HG03196 (cell line): ENCODE measurements around the gene MYH7B.

ENCODE experiments used
- ATAC-seq: cut with Tn5 transposase; IDR thresholded peaks from one replicate; pipeline ENCODE4 v1.9.1; 2021; ENCODE audit not compliant: unreplicated experiment

Gene MYH7B

DNA sequence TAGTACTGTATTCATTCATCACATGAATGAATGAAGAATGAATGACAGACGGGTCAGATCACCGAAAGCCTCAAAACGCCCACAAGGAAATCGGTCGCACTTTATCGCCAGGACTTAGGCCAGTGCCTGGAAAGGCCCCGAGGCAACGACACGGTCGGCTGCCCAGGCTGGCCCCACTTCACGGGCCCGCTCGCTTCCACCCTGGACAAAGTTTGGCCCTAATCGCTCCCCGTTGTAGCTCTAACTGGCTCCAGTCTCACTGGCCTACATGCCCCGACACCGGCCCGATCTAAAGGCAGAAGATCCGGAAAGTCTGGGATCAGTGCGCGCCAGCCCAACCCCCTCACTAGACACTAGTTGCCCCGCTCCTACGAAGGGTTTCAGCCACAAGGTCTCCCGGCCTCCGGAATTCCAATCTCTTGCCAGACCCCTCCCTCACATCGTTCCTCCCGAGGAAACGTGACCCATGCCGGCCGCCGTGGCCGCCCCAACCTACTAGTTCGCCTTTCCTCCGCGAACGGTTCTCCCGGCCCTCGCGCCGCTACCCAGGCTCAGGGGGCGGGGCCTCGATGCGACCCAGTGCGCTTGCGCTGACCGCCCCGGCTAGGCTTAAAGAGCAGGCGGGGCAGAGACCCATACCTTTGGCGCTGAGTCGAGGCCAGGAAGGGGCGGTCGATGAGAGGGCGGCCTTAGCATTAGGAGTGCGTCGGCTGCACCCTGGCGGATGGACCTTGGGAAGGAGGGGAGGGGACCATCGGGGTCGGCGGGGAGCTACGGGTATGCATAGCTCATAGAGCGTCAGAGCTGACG lies at the start of gene MYH7B, which contains the start of gene GSS:
Gene MYH7B (plus strand): TSS at position 638 of the 810 bp plus-strand sequence. CDS start 22,138 bp downstream, outside the sequence.
Gene GSS (minus strand): TSS at position 576 of the 810 bp plus-strand sequence. CDS start 3,954 bp downstream, outside the sequence.
- peak; percentile 84 for ATAC-seq

DNA sequence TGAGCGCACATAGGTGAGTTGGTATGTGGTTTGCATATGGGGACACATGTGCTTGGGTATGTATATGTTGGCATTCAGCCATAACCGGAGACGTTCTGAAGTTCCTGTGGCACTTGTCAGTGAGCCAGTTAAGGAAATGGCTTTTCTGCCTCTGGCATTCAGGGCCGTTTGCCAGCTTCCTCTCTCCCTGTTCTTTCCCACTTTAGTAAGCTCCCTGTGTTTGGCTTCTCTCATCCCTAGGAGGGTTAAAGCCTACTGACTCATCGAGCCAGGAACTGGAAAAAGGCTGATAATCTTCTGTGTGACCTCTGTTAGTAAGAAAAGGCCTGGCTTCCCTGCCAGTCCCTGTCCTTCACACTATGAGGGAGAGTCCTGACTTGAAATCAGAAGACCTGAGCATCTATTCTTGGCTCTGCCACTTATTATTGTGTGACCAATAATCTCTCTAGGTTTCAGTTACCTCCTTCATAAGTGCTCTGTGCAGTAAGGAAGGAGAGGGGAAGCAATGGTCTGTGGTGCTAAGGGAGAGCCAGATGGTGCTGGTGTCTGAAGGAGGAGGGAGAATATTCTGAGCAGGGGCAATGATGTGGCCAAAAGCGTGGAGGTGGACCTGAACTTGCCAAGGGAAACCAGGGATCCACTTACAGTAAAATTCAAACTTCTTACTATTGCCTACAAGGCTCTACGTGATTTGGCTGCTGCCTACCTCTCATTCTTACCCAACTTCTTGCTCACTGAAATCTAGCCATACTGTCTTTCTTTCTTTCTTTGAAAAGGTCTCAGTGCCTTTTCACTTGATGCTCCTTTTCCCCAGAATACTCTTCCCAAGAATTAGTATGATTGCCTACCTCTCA lies 47.8 kb upstream of the MYH7B start:
- ATAC-seq, result no peak

DNA sequence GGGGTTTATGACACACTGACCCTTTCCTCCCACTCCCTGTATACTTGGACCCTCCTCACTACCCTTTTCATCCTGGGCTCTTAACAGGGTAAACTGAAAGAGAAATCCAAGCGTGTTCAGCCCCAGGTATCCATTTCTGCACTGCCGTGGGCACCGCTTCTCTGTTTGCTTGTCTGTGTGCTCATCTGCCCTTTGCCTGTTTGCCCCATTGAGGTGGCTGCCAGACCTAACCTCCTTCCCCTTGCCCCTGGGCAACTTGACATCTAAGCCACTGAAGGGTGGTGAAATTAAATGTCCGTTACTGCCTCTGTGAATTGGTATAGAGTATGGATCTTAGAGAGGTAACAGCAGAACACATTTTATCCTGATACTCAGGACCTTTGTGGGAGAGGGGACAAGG lies 40.5 kb upstream of the MYH7B start:
- ATAC-seq, result no peak

DNA sequence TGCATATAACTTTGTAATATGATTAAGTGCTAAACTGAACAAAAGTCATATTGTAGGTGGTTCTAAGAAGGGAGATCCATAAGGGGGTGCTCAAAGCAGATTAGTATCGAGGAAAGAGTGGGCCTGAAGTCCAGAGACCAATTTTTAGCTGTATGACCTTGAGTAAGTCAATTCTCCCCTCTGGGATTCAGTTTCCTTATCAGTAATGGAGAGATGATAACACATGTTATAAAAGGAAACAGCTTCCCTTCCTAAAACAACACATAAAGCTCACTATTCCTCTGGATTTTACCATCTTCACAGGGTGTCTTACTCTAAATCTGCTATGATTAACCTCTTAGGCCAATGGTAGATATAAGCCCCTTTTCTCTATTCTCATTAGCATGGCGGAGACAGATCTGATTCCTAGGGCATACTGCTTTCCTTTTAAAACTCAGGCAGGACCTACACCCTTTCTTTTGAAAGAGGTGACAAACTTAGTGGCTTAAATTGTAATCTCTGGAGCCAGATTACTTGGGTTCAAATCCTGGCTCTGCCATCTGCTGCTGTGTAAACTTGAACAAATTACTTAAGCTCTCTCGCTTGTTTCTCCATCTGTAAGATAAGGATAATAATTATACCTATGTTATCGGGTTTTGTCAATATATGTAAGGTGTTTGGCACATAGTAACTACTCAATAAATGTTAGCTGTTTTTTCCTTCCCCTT lies 39.8 kb upstream of the MYH7B start:
- no peak for ATAC-seq

DNA sequence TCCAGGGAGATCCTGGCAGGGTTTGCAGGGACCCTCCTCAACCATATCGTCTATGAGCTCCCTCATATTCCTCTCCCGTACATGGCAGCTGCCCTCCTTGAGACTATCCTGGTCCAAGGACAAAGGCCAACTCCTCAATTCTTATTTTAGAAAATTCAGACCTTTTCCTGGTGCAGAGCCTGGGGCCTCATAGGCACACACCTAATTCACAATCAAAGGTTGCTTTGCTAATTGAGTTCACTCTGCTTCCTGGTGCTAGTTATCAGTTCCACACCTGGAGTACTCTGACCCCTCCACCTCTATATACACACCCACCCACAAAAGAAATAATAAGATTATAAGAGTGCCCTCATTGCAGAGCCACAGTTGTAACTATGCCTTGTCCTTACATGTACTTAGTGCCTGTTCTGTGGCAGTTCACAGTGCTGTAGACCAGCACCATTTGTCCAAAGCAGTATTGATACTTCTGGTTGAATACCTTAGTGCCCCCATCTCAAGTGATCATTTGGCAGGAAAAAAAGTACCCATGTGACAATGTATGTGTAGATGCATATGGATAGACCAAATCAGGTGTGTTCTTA lies 38.8 kb upstream of the MYH7B start:
- ATAC-seq, result no peak

DNA sequence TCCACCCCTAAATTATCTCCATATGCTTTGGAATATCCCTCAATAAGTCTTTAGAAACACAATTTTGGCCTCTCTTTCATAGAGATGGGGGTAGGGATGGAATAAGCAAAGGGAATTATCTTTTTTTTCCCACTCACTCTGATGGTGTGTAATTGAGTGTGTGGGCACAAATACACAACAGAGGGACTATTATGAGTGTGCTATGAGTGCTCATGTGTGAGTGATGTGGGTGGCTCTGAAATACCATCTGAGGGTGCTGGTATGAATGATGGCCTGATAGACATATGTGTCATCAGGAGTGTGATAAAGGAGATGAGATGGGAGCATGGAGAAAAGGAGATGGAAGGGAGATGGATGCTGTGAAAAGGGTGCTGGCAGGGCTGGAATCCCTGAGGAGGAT lies 35.6 kb upstream of the MYH7B start:
- ATAC-seq, result no peak

DNA sequence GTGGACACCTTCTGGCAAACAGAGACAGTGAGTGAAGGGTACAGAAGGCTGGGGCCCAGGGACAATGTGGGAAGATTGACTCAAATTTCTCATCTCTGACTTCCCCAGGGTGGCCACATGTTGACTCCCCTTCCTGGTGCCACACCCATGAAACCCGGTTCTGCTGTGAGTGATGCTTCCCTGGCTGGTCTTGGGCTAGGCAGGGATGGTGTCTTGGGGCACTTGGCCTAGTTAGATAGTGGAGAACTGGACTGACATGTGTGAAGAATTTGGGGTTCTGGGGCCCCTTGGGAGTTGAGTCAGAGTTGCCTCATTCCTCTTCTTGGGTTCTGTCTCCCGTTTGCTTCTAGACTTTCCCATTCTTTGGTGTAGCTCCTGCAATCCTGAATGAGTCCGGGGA lies 34.2 kb upstream of the MYH7B start:
- no peak for ATAC-seq

DNA sequence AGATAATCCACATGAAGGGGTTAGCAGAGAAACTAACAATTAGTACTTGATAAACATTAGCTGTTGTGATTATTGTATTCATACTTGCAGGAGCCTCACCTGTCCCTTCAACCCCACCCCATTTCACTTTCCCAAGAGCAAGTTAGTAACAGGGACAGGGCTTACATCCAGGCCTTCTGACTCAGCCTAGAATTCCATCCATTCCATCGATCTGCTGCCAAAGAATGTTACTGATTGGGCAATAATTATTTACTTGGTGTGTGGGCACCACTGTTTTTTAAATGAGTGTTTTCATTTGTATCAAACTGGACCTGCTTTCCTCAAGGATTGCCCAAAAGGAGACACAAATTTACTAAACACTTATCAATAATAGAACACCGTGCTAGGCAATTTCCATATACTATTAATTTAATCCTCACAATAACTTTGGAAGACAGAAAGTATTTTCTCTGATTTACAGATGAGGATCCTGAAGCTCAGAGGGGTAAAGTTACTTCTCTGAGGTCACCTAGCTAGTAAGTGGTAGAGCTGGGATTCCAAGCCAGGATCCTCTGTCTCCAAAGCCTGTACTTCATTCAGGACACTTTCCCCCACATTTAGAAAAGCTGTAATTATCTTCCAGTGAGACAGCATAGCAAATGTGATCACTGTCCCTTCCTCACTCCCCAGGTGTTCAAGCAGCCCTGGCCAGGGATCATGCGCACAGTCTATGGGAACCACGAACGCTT lies 32.9 kb upstream of the MYH7B start:
- no peak for ATAC-seq

DNA sequence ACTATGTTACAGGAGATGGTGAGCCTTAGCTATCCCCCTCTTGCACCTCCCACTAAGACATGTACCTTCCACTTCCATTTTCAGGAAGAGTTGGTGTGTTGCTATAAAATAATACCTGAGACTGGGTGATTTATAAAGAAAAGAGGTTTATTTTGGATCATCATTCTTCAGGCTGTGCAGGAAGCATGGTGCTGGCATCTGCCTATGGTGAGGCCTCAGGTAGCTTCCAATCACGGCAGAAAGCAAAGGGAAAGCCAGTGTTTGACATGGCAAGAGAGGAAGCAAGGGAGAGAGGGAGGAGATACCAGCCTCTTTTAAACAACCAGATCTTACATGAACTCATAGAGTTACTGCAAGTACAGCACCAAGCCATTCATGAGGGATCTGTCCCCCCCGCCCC lies 32.3 kb upstream of the MYH7B start:
- ATAC-seq, result no peak

DNA sequence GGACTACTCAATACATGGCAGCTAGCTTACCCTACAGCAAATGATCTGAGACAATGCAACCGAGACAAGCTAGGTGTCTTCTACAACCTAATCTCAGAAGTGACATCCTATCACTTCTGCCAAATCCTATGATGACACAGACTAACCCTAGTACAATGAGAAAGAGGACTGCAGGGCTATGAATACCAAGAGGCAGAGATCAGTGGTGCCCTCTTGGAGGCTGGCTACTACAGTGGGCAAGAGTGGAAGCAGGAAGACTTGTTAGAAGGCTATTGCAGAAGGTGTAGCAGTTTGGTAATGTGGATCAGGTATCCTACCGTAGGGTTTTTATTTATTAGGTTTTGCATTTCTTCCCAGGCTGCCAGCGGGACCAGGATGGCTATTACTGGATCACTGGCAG lies 30.3 kb upstream of the MYH7B start:
- ATAC-seq, result no peak

DNA sequence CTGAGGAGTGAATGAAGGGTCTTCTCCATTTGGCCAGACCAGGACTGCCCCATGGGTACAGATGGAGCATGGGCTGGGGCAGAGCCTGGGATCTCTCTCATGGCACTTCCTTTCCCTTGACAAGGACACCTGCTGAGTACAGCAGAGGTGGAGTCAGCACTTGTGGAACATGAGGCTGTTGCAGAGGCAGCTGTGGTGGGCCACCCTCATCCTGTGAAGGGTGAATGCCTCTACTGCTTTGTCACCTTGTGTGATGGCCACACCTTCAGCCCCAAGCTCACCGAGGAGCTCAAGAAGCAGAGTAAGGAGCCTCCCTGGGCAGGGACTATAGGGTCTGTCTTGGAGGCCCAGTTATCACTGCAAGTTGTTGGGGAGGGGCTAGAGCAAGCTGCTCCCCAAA lies 29.7 kb upstream of the MYH7B start:
- ATAC-seq, result no peak

DNA sequence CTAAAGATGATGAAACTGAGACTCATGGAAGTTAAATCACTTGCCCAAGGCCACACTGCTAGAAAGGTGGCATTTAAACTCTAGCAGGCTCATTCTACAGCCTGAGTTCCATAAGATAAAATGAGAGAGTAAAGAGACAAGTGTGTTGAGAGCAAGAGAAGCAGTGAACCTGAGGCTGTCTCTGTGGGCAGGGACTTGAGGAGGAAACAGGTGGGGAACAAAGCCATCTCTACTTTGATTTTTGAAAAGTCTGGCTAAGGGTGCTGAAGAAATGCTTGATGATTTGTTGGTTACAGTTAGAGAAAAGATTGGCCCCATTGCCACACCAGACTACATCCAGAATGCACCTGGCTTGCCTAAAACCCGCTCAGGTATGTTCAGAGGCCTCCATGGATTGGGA lies 29.1 kb upstream of the MYH7B start:
- no peak for ATAC-seq

DNA sequence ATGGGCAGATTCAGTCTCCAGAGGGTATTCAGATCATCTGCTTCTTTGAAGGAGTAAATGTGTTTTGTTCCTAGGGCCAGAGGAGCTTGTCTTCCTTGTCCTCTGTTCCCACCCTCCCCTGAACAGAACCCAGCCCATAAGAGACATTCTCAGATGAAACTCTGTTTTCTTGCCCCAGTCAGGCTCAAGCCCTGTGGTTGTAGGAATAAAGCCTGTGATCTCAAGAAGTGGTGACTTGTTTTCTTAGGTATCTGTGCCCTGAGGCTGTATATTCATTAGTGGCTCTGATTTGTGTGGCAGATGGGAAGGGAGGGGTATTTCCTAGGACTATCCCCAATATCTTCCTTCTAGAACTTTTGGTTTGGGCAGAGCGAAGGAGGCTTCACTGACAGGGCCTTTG lies 27.9 kb upstream of the MYH7B start:
- ATAC-seq, result no peak

DNA sequence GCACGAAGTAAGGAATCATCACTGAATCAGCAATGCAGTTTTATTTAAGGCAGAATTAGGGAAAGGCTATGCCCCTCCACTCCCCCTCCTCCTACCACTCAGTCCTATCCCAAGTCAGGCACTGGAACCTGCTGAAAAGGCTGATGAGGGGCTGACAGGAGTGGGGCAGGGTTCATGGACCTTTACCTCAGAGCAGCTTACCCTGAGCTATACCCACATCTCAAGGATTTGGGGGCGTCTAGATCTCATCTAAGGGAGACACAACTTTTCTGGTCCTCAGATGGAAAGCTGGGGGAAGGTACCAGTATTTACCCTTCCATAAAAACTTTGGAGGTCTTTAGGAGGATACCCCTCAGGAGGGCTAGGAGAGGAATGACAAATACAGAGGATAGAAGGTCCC lies 27.3 kb upstream of the MYH7B start:
- ATAC-seq, result no peak

DNA sequence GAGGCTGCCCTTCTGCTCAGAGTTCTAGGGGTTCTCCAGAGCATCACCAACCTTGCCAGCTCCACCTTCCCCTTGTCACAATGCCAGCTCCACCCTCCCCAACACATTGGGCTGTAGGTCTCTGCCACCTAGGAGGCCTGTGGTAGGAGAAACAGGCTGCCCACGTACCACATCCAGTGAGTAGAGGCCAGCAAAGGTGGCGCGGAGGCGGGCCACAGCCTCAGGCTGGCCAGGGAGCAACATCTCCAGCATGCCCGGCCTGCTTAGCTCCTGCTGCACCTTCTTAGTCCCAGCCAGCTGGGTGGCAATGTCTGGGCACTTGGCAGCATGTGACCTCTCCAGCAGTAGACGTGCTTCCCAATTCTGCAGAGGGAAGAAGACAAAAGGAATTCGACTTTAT lies 23.9 kb upstream of the MYH7B start:
- ATAC-seq, result no peak

DNA sequence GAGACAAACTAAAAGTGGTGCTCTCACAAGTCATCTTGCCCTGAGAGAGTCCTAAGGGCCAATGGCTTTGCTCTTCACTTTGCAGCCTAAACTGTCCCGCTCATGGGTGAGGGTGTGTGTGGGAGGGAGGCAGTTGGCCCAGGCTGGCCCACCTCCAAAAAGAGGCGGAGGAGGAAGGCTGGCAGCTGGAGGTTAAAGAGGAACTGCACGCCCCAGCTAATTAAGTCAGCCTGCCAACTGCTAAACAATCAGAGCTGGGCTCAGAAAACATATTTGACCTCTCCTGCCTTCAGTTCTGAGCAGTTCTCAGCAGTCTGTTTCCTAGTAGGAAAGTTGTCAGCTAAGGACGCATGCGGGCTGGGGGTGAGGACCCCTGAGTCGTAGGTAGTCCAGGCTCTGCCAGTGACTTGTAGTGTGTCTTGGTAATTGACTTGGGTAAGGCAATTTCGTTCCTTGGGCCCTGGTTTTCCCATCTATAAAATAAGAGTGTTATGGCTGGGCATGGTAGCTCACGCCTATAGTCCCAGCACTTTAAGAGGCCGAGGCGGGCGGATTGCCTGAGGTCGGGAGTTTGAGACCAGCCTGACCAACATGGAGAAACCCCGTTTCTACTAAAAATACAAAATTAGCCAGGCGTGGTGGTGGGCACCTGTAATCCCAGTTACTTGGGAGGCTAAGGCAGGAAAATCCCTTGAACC lies 17.1 kb upstream of the MYH7B start:
- no peak for ATAC-seq

DNA sequence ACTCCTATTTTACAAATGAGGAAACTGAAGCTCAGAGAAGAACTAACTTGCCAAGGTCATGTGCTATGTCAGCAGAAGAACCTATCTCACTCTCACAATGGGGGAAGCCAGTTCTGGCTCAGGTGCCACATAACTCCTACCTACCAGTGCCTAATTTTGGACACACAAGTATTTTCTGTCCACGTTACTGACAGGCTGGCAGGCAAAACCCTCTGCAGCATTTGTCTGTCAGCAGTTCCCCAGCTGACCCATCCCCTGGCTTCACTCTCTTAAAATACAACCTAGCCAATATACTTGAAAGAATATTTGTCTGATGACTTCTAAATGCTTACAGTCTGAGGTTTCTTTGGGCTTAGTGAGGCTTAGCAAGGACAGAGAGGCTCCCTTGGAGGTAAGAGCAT lies 15.6 kb upstream of the MYH7B start:
- no peak for ATAC-seq

DNA sequence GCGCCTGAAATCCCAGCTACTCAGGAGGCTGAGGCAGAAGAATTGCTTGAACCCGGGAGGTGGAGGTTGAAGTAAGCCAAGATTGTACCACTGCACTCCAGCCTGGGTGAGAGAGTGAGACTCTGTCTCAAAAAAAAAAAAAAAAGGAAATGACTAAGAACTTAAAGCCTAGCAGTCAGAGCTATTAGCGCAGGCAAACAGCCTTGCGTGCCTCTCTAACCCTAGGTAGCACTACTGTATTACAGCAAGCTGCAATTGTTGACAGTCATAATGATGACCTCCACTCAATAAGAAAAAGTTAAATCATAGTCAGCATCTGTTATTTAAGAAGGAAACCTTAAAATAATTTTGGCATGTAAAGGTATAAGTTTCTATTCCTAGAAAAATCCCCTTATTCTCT lies 14.4 kb upstream of the MYH7B start:
- ATAC-seq, result no peak

DNA sequence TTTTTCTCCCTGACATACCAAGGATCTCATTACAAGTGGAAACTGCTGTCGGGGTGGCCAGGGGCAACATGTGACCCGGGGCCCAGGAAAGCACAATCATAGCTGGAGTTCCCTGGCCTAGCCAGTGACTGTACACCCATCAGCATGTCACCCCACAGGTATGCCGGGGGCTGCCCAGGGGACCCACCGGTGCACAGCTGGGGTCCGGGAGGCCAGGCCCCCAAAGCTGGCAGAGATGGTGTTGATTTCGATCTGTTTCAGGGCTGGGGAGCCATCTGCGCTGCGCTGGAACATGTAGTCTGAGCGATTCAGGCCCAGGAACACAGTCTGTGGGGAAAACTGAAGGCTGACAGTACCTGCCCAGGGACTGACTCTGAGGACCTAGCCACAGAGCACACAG lies 13.4 kb upstream of the MYH7B start:
- ATAC-seq, result no peak
